HEK293 (cell line): Measurements from ENCODE around the gene ROPN1L.

Experiments
- GLIS1 ChIP-seq: fragments of 450-650 bp; formaldehyde crosslinking; IDR thresholded peaks from 2 replicates; pipeline ENCODE4 v1.5.1; 2016; ENCODE audit warnings: missing biosample characterization, missing genetic modification characterization
- HOXC10 ChIP-seq: sonication (generic); formaldehyde crosslinking; IDR thresholded peaks from 2 replicates; pipeline ENCODE4 v1.8.1; 2023; ENCODE audit warnings: mild to moderate bottlenecking, missing genetic modification reagents
- KLF10 ChIP-seq: fragments of 450-650 bp; IDR thresholded peaks from 2 replicates; pipeline ENCODE4 v1.5.1; 2018; ENCODE audit warnings: missing biosample characterization, mild to moderate bottlenecking, missing genetic modification characterization
- RBAK ChIP-seq: fragments of 450-650 bp; formaldehyde crosslinking; IDR thresholded peaks from 2 replicates; pipeline ENCODE4 v1.5.1; 2016; ENCODE audit warnings: missing biosample characterization, missing genetic modification characterization
- ZBTB7A ChIP-seq: fragments of 450-650 bp; formaldehyde crosslinking; IDR thresholded peaks from 2 replicates; pipeline ENCODE4 v1.5.1; 2016; ENCODE audit warnings: low read depth, missing biosample characterization, missing genetic modification characterization
- ZEB2 ChIP-seq: fragments of 450-650 bp; formaldehyde crosslinking; IDR thresholded peaks from 2 replicates; pipeline ENCODE4 v1.5.1; 2016; ENCODE audit warnings: missing biosample characterization, missing genetic modification characterization
- ZFHX2 ChIP-seq: fragments of 450-650 bp; formaldehyde crosslinking; conservative IDR thresholded peaks from 2 replicates; pipeline ENCODE4 v1.5.1; 2016; ENCODE audit warnings: missing biosample characterization, missing genetic modification characterization
- ZFP3 ChIP-seq: fragments of 450-650 bp; formaldehyde crosslinking; IDR thresholded peaks from 2 replicates; pipeline ENCODE4 v1.5.1; 2016; ENCODE audit warnings: low read depth, missing biosample characterization, missing genetic modification characterization
- ZNF10 ChIP-seq: fragments of 450-650 bp; formaldehyde crosslinking; IDR thresholded peaks from 2 replicates; pipeline ENCODE4 v1.5.1; 2017; ENCODE audit warnings: missing biosample characterization, missing genetic modification characterization
- ZNF132 ChIP-seq: fragments of 450-650 bp; formaldehyde crosslinking; IDR thresholded peaks from 2 replicates; pipeline ENCODE4 v1.5.1; 2017; ENCODE audit warnings: missing biosample characterization, missing genetic modification characterization, borderline replicate concordance
- ZNF138 ChIP-seq: fragments of 450-650 bp; formaldehyde crosslinking; IDR thresholded peaks from 2 replicates; pipeline ENCODE4 v1.5.1; 2016; ENCODE audit warnings: missing biosample characterization, missing genetic modification characterization, borderline replicate concordance
- ZNF239 ChIP-seq: fragments of 450-650 bp; formaldehyde crosslinking; IDR thresholded peaks from 2 replicates; pipeline ENCODE4 v1.5.1; 2016; ENCODE audit warnings: missing biosample characterization, missing genetic modification characterization
- ZNF292 ChIP-seq: fragments of 450-650 bp; formaldehyde crosslinking; IDR thresholded peaks from 2 replicates; pipeline ENCODE4 v1.5.1; 2016; ENCODE audit warnings: low read depth, missing biosample characterization, missing genetic modification characterization, borderline replicate concordance
- ZNF324 ChIP-seq: fragments of 450-650 bp; formaldehyde crosslinking; IDR thresholded peaks from 2 replicates; pipeline ENCODE4 v1.5.1; 2016; ENCODE audit warnings: missing biosample characterization, missing genetic modification characterization
- ZNF354C ChIP-seq: fragments of 450-650 bp; formaldehyde crosslinking; IDR thresholded peaks from 2 replicates; pipeline ENCODE4 v1.5.1; 2016; ENCODE audit warnings: missing biosample characterization, missing genetic modification characterization, low read depth, borderline replicate concordance
- ZNF404 ChIP-seq: fragments of 450-650 bp; formaldehyde crosslinking; IDR thresholded peaks from 2 replicates; pipeline ENCODE4 v1.5.1; 2017; ENCODE audit warnings: missing biosample characterization, missing genetic modification characterization
- ZNF423 ChIP-seq: fragments of 450-650 bp; formaldehyde crosslinking; IDR thresholded peaks from 2 replicates; pipeline ENCODE4 v1.5.1; 2016; ENCODE audit warnings: missing biosample characterization, missing genetic modification characterization
- ZNF521 ChIP-seq: fragments of 450-650 bp; formaldehyde crosslinking; IDR thresholded peaks from 2 replicates; pipeline ENCODE4 v1.5.1; 2017; ENCODE audit warnings: missing biosample characterization, mild to moderate bottlenecking, missing genetic modification characterization
- ZNF530 ChIP-seq: fragments of 450-650 bp; formaldehyde crosslinking; IDR thresholded peaks from 2 replicates; pipeline ENCODE4 v1.5.1; 2016; ENCODE audit warnings: low read depth, missing biosample characterization, missing genetic modification characterization
- ZNF558 ChIP-seq: fragments of 450-650 bp; formaldehyde crosslinking; IDR thresholded peaks from 2 replicates; pipeline ENCODE4 v1.5.1; 2016; ENCODE audit warnings: missing biosample characterization, missing genetic modification characterization
- ZNF600 ChIP-seq: fragments of 450-650 bp; formaldehyde crosslinking; IDR thresholded peaks from 2 replicates; pipeline ENCODE4 v1.5.1; 2016; ENCODE audit warnings: missing biosample characterization, missing genetic modification characterization
- ZNF626 ChIP-seq: fragments of 450-650 bp; sonication (Bioruptor Pico); formaldehyde crosslinking; IDR thresholded peaks from 2 replicates; pipeline ENCODE4 v1.5.1; 2018; ENCODE audit warnings: missing biosample characterization, missing genetic modification characterization, inconsistent platforms
- ZNF664 ChIP-seq: fragments of 450-650 bp; formaldehyde crosslinking; IDR thresholded peaks from 2 replicates; pipeline ENCODE4 v1.5.1; 2016; ENCODE audit warnings: missing biosample characterization, missing genetic modification characterization
- ZNF707 ChIP-seq: fragments of 450-650 bp; formaldehyde crosslinking; IDR thresholded peaks from 2 replicates; pipeline ENCODE4 v1.5.1; 2016; ENCODE audit warnings: missing biosample characterization, missing genetic modification characterization
- ZSCAN16 ChIP-seq: fragments of 450-650 bp; formaldehyde crosslinking; IDR thresholded peaks from 2 replicates; pipeline ENCODE4 v1.5.1; 2016; ENCODE audit warnings: missing biosample characterization, missing genetic modification characterization
- TF ChIP-seq, protein P1 (sequence below): fragments of 450-650 bp; formaldehyde crosslinking; IDR thresholded peaks from 2 replicates; pipeline ENCODE4 v1.5.1; 2017; ENCODE audit warnings: missing biosample characterization, missing genetic modification characterization
- TF ChIP-seq, protein P2 (sequence below): fragments of 450-650 bp; formaldehyde crosslinking; IDR thresholded peaks from 2 replicates; pipeline ENCODE4 v1.5.1; 2016; ENCODE audit warnings: missing biosample characterization, missing genetic modification characterization, borderline replicate concordance
- TF ChIP-seq, protein P3 (sequence below): fragments of 450-650 bp; IDR thresholded peaks from 2 replicates; pipeline ENCODE4 v1.5.1; 2018; ENCODE audit warnings: missing biosample characterization, mild to moderate bottlenecking, missing genetic modification characterization
- TF ChIP-seq, protein P4 (sequence below): fragments of 450-650 bp; formaldehyde crosslinking; IDR thresholded peaks from 2 replicates; pipeline ENCODE4 v1.5.1; 2016; ENCODE audit warnings: missing biosample characterization, missing genetic modification characterization
- TF ChIP-seq, protein P5 (sequence below): fragments of 450-650 bp; formaldehyde crosslinking; IDR thresholded peaks from 2 replicates; pipeline ENCODE4 v1.5.1; 2016; ENCODE audit warnings: missing biosample characterization, missing genetic modification characterization

ROPN1L gene

DNA sequence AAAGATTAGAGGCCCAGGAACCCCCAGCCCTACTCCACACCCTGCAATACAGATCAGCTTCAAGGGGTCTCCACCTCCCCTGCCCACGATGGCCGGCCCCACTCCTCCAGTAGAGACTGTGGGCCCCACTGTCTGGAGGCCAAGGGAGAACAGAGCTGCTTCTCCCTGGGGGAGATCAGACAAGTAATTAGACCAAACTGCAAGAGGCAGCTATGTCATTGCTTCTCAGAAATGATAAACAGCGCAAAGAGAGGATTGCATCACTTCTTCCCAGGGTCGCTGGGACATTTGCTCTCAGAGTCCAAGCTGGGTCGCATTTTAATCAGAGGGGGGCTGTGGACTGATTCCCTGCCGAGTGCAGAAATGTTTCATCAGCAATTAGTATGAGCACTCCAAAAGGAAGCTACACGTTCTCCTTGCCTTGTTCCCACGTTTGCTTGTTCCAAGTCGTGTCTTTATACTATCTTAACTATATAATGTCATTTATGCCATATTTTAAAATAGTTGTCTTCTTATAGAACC lies 59.9 kb downstream of the ROPN1L start (continued):
- TF ChIP-seq ZNF558 (tag by site-specific recombination) = peak; percentile 79; the same call in 1 of the 2 replicates
- no peak for TF ChIP-seq KLF10
- no peak for TF ChIP-seq ZNF132 (tag by site-specific recombination)
- TF ChIP-seq RBAK (tag by site-specific recombination) = no peak
- no peak for TF ChIP-seq ZFP3 (tag by site-specific recombination)
- no peak for TF ChIP-seq ZSCAN16 (tag by site-specific recombination)
- TF ChIP-seq ZEB2 (tag by site-specific recombination) = peak; percentile 89
- TF ChIP-seq, protein P1, sequence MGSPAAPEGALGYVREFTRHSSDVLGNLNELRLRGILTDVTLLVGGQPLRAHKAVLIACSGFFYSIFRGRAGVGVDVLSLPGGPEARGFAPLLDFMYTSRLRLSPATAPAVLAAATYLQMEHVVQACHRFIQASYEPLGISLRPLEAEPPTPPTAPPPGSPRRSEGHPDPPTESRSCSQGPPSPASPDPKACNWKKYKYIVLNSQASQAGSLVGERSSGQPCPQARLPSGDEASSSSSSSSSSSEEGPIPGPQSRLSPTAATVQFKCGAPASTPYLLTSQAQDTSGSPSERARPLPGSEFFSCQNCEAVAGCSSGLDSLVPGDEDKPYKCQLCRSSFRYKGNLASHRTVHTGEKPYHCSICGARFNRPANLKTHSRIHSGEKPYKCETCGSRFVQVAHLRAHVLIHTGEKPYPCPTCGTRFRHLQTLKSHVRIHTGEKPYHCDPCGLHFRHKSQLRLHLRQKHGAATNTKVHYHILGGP = no peak
- TF ChIP-seq ZNF138 (tag by site-specific recombination) = no peak
- TF ChIP-seq, protein P2, sequence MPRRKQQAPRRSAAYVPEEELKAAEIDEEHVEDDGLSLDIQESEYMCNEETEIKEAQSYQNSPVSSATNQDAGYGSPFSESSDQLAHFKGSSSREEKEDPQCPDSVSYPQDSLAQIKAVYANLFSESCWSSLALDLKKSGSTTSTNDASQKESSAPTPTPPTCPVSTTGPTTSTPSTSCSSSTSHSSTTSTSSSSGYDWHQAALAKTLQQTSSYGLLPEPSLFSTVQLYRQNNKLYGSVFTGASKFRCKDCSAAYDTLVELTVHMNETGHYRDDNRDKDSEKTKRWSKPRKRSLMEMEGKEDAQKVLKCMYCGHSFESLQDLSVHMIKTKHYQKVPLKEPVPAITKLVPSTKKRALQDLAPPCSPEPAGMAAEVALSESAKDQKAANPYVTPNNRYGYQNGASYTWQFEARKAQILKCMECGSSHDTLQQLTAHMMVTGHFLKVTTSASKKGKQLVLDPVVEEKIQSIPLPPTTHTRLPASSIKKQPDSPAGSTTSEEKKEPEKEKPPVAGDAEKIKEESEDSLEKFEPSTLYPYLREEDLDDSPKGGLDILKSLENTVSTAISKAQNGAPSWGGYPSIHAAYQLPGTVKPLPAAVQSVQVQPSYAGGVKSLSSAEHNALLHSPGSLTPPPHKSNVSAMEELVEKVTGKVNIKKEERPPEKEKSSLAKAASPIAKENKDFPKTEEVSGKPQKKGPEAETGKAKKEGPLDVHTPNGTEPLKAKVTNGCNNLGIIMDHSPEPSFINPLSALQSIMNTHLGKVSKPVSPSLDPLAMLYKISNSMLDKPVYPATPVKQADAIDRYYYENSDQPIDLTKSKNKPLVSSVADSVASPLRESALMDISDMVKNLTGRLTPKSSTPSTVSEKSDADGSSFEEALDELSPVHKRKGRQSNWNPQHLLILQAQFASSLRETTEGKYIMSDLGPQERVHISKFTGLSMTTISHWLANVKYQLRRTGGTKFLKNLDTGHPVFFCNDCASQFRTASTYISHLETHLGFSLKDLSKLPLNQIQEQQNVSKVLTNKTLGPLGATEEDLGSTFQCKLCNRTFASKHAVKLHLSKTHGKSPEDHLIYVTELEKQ (tag by site-specific recombination) = no peak
- TF ChIP-seq ZNF10 (tag by site-specific recombination) = no peak
- TF ChIP-seq ZNF404 = no peak
- no peak for TF ChIP-seq ZNF423 (tag by site-specific recombination)
- peak; percentile 50; the same call in 1 of the 2 replicates for TF ChIP-seq ZNF324 (tag by site-specific recombination)
- TF ChIP-seq, protein P3, sequence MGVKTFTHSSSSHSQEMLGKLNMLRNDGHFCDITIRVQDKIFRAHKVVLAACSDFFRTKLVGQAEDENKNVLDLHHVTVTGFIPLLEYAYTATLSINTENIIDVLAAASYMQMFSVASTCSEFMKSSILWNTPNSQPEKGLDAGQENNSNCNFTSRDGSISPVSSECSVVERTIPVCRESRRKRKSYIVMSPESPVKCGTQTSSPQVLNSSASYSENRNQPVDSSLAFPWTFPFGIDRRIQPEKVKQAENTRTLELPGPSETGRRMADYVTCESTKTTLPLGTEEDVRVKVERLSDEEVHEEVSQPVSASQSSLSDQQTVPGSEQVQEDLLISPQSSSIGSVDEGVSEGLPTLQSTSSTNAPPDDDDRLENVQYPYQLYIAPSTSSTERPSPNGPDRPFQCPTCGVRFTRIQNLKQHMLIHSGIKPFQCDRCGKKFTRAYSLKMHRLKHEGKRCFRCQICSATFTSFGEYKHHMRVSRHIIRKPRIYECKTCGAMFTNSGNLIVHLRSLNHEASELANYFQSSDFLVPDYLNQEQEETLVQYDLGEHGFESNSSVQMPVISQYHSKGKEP (tag by site-specific recombination) = peak; percentile 80; the same call in 1 of the 2 replicates
- no peak for TF ChIP-seq HOXC10 (CRISPR knock-in tag)
- TF ChIP-seq, protein P4, sequence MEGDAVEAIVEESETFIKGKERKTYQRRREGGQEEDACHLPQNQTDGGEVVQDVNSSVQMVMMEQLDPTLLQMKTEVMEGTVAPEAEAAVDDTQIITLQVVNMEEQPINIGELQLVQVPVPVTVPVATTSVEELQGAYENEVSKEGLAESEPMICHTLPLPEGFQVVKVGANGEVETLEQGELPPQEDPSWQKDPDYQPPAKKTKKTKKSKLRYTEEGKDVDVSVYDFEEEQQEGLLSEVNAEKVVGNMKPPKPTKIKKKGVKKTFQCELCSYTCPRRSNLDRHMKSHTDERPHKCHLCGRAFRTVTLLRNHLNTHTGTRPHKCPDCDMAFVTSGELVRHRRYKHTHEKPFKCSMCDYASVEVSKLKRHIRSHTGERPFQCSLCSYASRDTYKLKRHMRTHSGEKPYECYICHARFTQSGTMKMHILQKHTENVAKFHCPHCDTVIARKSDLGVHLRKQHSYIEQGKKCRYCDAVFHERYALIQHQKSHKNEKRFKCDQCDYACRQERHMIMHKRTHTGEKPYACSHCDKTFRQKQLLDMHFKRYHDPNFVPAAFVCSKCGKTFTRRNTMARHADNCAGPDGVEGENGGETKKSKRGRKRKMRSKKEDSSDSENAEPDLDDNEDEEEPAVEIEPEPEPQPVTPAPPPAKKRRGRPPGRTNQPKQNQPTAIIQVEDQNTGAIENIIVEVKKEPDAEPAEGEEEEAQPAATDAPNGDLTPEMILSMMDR (tag by site-specific recombination) = no peak
- no peak for TF ChIP-seq ZNF292 (tag by site-specific recombination)
- no peak for TF ChIP-seq ZNF600 (tag by site-specific recombination)
- TF ChIP-seq, protein P5, sequence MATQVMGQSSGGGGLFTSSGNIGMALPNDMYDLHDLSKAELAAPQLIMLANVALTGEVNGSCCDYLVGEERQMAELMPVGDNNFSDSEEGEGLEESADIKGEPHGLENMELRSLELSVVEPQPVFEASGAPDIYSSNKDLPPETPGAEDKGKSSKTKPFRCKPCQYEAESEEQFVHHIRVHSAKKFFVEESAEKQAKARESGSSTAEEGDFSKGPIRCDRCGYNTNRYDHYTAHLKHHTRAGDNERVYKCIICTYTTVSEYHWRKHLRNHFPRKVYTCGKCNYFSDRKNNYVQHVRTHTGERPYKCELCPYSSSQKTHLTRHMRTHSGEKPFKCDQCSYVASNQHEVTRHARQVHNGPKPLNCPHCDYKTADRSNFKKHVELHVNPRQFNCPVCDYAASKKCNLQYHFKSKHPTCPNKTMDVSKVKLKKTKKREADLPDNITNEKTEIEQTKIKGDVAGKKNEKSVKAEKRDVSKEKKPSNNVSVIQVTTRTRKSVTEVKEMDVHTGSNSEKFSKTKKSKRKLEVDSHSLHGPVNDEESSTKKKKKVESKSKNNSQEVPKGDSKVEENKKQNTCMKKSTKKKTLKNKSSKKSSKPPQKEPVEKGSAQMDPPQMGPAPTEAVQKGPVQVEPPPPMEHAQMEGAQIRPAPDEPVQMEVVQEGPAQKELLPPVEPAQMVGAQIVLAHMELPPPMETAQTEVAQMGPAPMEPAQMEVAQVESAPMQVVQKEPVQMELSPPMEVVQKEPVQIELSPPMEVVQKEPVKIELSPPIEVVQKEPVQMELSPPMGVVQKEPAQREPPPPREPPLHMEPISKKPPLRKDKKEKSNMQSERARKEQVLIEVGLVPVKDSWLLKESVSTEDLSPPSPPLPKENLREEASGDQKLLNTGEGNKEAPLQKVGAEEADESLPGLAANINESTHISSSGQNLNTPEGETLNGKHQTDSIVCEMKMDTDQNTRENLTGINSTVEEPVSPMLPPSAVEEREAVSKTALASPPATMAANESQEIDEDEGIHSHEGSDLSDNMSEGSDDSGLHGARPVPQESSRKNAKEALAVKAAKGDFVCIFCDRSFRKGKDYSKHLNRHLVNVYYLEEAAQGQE = no peak
- no peak for TF ChIP-seq ZNF707 (tag by site-specific recombination)
- TF ChIP-seq ZNF521 = no peak
- TF ChIP-seq ZFHX2 (tag by site-specific recombination) = no peak
- no peak for TF ChIP-seq ZBTB7A (tag by site-specific recombination)
- no peak for TF ChIP-seq ZNF239
- TF ChIP-seq ZNF626 (tag by site-specific recombination) = no peak
- no peak for TF ChIP-seq ZNF664 (tag by site-specific recombination)
- TF ChIP-seq ZNF530 = no peak
- peak; percentile 99 for TF ChIP-seq GLIS1 (tag by site-specific recombination)
- TF ChIP-seq ZNF354C = no peak
